Measurements from ENCODE around the gene TREML2. TPM values are rescaled to one million over a fixed set of nuclear protein-coding genes. Genes with fewer than 3 reads are reported as not detected.

The TREML2 gene
- total and polyA plus RNA-seq, 12 donors = 0.06 to 0.19 (median 0.18) TPM; not detected in 9

DNA sequence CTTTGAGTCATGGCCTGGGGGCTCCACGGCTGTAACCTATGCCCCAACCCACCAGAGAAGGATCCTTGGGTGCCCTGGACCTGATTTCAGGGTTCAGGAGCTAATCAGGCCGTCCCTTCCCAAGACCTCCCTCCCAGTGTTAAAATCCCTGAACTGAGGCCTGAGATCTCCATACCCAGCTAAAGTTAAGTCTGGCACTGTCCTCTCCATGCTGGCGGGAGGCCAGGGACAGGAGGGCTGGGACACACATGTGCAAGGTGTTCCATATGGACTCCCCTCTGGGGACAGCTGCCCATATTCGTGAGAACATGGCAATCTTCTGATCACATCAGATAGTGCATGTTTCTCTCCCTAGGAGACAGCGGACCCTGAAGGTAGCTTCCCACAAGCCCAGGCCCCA is 15.7 kb upstream of the TREML2 start:
- intact Hi-C loops (cut with DNase I) = no loop called here
- Histone ChIP-seq H3K27me3 (peaks cover 6% of the 10 kb centered on the region), H3K4me3 (no peak overlapping the region), H3K36me3 (replicated peaks in 1 of 2) (no peaks in the 10 kb centered on the region), H3K27ac (no peak overlapping the region), H3K4me1 (replicated peaks in 1 of 2) (no peaks in the 10 kb centered on the region), H3K9me3 (replicated peaks in 1 of 3) (no peaks in the 10 kb centered on the region)
- TF ChIP-seq POLR2A (IDR thresholded peaks at IDR 0.05) = no peak
- TF ChIP-seq, protein P1, sequence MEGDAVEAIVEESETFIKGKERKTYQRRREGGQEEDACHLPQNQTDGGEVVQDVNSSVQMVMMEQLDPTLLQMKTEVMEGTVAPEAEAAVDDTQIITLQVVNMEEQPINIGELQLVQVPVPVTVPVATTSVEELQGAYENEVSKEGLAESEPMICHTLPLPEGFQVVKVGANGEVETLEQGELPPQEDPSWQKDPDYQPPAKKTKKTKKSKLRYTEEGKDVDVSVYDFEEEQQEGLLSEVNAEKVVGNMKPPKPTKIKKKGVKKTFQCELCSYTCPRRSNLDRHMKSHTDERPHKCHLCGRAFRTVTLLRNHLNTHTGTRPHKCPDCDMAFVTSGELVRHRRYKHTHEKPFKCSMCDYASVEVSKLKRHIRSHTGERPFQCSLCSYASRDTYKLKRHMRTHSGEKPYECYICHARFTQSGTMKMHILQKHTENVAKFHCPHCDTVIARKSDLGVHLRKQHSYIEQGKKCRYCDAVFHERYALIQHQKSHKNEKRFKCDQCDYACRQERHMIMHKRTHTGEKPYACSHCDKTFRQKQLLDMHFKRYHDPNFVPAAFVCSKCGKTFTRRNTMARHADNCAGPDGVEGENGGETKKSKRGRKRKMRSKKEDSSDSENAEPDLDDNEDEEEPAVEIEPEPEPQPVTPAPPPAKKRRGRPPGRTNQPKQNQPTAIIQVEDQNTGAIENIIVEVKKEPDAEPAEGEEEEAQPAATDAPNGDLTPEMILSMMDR (IDR thresholded peaks at IDR 0.05) = no peak
- DNase-seq = no peak
- 28 to 73% (median 66%) methylated on average over 2 to 5 of the region's 5 CpGs for WGBS, 4 donors

DNA sequence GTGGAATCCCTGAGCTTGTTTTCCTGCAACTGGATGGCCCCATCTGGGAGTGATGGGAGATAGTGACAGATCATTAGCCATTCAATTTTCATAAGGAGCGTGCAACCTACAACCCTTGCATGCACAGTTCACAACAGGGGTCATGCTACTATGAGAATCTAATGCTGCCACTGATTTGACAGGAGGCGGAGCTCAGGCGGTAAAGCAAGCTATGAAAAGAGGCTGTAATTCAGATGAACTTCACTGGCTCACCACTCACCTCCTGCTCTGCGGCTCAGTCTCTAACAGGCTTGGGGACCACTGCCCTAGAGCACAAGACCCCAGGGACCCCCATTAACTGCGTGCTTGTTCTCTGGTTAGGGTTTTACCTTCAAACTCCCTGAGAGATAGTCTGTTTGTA is 14.8 kb upstream of the TREML2 start:
- Histone ChIP-seq H3K36me3 (replicated peaks in 1 of 2) (no peaks in the 10 kb centered on the region), H3K27ac (no peak overlapping the region), H3K9me3 (replicated peaks in 1 of 3) (peaks cover 0 to 4% (median 0%) of the 10 kb centered on the region in 3 donors), H3K4me3 (no peak overlapping the region), H3K27me3 (peaks cover 6% of the 10 kb centered on the region), H3K4me1 (replicated peaks in 1 of 2) (no peaks in the 10 kb centered on the region)
- no peak for DNase-seq
- 78 to 84% (median 81%) methylated on average over 5 of the region's 5 CpGs for WGBS, 4 donors
- no peak for TF ChIP-seq POLR2A (IDR thresholded peaks at IDR 0.05)
- TF ChIP-seq, protein P1 (IDR thresholded peaks at IDR 0.05) = no peak
- intact Hi-C loops (cut with DNase I) = no loop called here

DNA sequence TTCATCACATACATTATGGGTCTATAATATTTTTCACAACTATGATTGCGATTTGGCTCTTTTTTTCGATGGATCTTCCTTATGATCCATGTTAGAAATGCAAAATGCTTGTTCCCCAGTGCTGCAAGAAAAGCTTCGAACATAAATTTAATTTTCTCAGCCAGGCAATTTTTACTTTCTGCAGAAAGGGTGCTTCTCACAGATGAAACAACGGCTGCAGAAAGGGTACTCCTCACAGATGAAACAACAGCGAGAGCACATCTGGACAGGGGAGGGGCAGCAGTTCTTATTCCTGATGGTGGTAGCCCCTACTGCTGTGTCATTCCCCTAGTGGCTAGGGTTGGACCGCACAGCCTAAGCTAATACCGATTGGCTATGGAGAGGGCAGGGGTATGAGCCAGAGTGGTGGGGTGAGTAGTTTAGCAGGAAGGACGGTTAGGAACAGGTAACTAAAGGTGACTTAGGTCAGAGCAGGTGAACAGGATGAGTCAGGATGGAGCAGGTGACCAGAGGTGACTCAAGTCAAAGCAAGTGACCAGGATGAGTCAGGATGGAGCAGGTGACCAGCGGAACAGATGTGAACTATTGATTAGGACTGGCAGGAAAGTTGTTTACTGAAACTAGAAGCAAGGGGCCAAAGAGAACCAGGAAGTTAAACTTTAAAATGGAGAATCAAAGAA is 13.8 kb upstream of the TREML2 start:
- no peak for DNase-seq
- H3K36me3 ChIP-seq (replicated peaks in 1 of 2) = no peaks in the 10 kb centered on the region
- no peak overlapping the region for H3K4me3 ChIP-seq
- peaks cover 0 to 6% (median 0%) of the 10 kb centered on the region in 3 donors for H3K9me3 ChIP-seq (replicated peaks in 1 of 3)
- H3K4me1 ChIP-seq (replicated peaks in 1 of 2) = no peaks in the 10 kb centered on the region
- no peak for TF ChIP-seq POLR2A (IDR thresholded peaks at IDR 0.05)
- TF ChIP-seq, protein P1 (IDR thresholded peaks at IDR 0.05) = no peak
- intact Hi-C loops (cut with DNase I) = no loop called here
- no peak overlapping the region for H3K27ac ChIP-seq
- WGBS, 4 donors = 77 to 80% (median 79%) methylated on average over 9 of the region's 9 CpGs
- H3K27me3 ChIP-seq = peaks cover 6% of the 10 kb centered on the region

DNA sequence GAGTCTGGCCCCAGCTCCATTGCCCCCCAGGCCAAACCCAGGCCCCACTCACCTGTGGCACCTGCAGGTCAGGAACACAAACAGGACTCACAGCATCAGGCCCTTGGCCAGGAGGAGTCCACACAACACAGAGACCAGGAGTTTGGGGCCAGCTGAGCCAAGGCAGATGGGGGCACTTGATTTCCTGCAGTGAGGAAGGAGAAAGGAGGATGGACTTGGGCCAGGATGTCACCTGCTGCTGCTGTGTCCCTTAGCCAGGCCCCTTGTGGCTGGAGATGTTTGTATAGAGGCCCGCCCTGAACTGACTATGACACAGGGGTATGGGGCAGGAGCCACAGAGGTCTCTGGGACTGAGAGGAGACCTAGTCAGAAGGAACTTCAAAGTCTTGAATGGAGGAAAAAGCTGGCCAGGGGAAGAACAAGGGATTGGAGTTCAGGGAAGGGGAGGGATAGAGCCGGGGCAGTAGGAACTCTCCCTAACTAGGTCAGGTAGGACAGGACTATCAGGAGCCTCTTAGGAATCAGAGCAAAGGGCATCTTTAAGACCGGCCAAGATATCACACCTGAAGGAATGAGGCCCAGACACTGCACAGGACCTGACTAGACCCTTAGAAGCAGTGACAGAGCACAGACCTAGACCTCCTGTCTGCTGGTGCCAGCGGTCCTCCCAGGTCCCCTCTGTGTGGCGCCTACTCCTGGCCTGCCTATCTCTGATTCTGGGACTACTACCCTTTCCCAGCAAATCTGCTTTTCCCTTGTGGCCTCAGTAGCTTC is 8.8 kb upstream of the TREML2 start:
- intact Hi-C loops (cut with DNase I) = no loop called here
- Histone ChIP-seq H3K9me3 (replicated peaks in 1 of 3) (peaks cover 0 to 6% (median 0%) of the 10 kb centered on the region in 3 donors), H3K27ac (no peak overlapping the region), H3K27me3 (peaks cover 4% of the 10 kb centered on the region), H3K4me1 (replicated peaks in 1 of 2) (no peaks in the 10 kb centered on the region), H3K36me3 (replicated peaks in 1 of 2) (no peaks in the 10 kb centered on the region), H3K4me3 (no peak overlapping the region)
- DNase-seq = no peak
- TF ChIP-seq, protein P1 (IDR thresholded peaks at IDR 0.05) = no peak
- TF ChIP-seq POLR2A (IDR thresholded peaks at IDR 0.05) = no peak
- 85 to 93% (median 89%) methylated on average over 5 of the region's 5 CpGs for WGBS, 4 donors

All from adrenal gland (tissue), 12 donors.